Measurements from ENCODE around the gene ATXN7. TPM values are rescaled to one million over a fixed set of nuclear protein-coding genes. Genes with fewer than 3 reads are reported as not detected.

ATXN7 gene
- total RNA-seq, 1 donor from 2014 or later = 13.6 TPM

DNA sequence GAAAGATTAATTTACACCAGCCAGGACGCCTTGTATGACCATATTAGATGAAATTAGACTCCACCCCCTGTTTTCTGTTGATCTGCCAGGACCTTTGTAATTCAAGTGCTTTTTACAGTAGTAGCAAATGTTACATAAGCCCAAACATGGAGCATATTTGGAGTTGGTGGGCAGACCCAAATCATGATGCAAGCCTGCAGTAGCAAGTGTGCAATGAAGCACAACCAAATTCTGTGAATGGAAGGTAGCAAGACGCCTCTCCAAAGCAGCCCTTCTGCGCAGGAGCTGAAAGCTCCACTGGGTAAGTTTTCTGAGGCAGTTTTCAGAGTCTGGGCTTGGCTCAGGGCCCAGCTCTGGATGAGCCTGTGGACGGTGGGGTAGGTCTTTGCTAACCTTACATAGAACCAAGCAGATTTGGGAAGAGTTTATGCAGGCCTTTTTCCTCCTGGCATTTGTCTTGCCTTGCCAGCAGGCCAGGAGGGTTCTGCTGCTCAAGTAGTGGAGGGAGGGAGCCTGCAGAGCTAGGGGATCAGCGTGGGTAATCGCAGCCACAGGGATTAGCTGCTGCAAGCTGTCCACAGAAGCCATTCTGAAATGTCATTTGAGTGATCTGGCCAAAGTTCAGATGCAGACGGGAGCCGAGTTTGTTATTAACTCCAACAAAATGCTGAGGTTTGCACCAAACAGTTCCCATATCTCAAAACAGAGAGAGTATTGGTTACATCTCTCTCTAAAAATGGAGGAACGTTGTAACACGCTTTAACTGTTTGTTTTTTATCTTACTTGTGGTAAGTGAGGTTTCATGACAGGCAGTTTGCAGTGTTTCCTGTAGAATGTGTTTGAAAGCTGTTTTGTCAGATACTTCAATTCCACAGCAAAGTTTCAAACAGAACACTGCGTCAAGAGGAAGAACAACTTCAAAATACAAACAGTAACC is 104.3 kb downstream of the ATXN7 start:
- DNase-seq = peak; percentile 26

DNA sequence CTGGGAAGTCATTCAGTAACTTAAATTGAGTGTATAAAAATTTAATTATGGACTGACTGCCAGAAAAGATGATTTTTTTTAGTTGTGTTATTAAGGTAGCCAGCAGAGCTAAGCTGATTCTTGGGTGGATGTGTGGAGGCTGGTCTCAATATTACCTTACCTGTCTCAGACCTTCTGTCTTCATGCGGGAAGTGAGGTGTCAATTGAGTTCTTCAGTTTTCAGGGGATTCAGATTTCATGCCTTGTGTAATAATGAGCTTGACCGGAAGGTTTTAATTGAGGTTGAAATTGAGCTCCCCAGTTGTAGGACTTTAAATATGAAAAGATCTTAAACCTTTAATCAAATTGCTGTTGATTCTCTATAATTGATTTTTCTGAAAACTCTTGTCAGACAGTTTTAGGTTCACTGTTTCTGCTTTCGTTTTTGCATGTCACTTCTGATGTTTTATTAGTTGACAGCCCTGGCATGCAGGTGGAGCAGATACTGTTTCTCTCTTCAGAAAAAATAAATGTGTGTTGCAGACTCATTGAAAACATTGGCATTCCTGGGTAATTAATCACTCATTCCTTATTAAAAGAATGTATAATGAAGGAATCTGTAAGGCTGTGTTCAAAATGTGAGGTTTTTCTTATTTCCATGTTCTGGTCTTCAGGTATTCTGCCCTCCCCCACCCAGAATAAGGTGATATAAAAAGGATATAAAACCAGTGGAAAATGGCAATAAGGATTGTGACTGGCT is 105.1 kb downstream of the ATXN7 start:
- no peak for DNase-seq

DNA sequence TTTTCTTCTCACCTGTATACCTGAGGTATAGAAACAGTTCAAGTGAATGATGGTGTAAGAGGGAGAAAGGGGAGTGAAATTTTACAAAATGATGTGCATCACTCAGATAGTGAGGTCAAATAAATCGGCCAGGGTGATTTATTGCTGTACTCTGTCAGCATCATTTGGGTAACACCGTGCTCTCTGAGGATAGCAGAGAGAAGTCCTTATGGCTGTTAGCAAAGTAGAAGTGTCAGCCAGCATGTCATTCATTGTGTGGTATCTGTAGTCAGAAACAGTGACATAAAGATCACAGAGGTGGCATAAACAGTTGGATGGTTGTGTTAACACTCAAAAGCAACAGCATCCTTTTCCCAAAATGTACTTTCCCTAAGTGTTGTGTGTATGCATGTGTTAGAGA is 106.2 kb downstream of the ATXN7 start:
- DNase-seq = no peak

DNA sequence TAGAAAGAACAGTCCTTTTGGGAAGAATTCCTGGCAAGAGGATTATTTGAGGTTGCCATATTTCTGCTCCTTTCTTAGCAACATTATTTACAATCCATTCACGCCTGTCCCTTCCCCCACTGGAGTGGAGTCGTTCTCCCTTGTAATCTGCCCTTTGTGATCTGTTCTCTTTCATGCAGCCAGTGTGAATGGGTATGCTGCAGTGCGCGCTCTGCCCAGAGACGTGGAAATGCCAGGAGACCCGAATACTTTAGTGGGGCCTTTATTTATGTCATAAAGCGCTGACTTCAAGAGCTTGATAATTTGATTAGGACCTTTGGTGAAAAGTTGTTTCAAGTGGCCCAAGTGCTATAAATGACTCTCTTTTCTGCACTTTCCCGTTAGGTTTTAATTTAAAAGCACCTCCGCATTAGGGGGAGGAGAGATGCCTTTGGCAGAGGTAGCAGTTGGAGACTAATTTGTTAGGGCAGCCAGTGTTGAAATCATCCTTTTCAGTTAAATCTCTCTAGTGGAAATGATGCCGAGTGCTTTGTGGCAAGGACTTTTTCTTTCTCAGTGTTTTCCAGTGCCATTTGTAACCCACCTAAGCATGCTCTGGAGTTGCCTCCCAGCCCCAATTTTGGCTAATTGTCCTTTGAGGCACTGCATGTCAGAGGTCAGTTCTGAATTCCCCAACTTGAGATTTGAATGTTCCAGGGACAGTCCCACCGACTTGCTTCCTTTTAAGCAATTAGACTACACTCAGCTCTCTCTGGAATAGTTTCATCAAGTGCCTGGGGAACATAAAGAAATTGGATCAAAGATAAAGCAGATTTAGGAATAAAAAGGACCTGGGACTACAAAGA is 107.2 kb downstream of the ATXN7 start:
- no peak for DNase-seq

DNA sequence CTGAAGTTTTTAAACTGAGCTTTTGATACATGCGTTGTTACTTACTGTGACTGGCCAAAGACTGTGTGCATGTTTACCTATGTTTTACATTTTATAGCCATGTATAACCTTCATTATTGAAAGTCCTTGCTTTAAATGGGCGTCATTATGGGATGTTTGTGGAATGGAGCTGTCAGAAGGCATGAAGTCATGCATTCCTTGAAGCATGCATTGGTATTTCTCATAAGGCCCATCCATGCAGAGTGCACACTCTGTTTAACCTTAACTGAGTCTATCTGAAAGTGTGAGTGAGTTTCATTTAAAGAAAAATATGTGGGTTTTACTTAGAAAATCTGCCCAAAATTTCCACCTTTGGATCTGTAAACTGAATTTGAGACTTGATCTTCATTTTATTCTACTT is 108.5 kb downstream of the ATXN7 start:
- DNase-seq = no peak

DNA sequence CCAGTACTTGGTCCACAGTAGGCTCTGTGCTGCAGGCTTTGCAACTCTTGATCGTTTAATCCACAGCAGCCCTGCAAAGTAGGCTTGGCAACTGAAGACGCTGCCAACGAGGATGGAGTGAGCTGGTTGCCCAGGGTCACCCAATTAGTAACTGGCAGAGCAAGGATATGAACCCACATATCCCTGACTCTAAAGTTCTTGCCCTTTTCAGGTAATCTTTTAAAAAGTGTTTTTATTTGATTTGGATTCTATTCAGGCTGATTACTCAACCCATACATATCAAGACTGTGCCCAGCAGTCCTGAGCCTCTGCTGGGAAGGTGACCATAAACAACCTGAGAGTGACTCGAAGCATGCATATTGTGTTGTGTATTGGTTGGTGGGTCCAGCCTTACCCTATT is 109.3 kb downstream of the ATXN7 start:
- DNase-seq = no peak

DNA sequence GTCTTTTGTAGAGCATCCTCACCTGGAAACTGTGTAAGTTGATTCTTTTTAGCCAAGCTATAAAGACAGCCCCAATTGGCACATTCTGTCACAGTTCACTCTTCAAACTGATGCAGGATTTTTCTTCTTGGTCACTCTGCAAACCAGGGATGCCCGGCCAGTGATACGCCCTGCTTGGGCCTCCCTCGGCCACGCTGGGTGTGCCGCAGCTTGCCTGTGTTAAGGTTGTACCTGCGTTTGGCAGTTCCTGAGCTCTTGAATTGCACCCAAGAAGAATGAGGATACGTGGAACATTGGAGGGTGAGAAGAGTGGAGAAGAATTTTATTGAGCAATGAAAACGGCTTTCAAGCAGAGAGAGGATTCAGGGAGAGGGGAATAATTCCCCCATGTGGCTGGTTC is 109.7 kb downstream of the ATXN7 start:
- no peak for DNase-seq

DNA sequence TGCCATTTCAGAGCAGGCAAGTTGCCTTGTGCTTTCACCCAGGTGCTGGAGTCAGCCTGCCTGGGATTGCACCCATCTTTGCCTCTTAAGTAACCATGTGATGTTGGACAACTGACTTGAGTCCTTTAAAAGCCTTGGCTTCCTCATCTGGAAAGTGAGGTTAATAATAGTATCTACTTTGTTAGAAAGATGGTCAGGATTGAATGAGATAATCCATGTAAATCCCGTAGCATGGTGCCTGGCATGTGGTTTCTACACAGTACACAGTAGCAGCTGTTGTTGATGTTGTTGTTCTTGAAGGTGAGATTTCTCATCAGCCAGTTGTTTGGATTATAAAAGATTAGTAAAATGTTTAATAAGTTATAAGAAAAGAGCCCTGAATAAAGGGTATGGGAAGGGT is 110.8 kb downstream of the ATXN7 start:
- no peak for DNase-seq

DNA sequence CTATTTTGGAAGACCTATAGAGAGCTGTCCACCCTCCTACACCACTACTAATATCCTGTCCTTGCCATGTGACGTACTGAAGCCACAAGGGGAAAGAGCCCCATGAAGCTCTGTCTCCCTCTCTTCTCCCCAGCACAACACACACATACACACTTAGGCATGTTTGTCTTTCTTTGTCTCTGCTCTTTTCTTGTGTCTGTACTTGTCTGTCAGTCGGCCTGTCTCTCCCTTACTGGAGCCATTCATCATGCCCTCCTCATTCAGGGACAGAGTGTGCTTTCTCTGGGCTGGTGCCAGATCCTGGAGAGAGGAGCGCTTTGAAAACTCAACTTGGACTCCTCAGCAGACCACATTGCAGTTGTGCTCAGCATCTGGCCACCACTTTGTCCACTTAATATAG is 112.1 kb downstream of the ATXN7 start:
- peak; percentile 23 for DNase-seq

DNA sequence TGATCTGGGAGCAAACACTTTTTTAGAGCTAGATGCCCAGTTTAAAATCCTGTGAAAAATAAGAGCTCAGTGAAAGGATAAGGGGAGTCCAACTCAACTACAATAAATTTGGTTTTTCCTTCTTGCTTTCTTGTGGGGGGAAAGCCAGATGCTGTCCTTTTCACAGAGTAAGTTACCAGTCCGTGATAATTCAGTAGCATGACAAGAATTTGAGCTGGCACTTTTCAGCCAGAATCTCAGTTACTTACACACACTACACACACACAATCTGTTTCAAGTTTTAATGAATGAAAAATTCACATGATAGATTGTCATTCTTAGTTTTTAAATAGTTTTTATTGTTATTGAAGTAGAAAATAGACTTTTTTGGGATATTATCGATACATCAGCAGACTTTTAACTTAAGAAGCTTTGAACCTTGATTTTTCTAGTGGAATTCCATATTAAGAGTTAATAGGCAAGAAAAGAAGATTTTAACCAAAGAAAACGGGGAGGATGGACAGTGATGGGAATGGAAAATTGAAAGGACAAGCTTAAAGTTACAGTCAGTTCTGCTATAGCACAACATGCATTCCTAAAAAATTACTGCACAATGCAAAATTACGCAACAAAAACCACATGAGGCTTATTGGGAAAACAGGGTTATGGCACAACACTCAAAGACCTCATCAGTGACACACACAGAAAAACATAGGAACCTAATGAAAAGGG is 112.6 kb downstream of the ATXN7 start:
- DNase-seq = no peak

DNA sequence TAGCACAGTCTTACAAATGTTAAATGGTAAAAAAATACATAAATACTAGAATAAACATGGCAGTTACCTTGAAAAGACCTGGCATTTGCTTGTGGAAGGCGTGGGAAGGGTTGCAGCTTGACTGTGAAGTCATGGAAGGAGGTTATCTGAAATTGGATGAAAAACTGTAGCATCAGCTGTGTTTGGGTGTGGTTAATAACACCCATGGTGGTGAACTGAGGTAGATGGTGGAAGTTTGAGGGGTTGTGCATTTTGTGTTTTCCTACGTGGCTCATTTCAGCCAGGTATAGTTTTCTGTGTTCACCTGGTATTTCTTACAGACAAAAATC is 113.2 kb downstream of the ATXN7 start:
- no peak for DNase-seq

DNA sequence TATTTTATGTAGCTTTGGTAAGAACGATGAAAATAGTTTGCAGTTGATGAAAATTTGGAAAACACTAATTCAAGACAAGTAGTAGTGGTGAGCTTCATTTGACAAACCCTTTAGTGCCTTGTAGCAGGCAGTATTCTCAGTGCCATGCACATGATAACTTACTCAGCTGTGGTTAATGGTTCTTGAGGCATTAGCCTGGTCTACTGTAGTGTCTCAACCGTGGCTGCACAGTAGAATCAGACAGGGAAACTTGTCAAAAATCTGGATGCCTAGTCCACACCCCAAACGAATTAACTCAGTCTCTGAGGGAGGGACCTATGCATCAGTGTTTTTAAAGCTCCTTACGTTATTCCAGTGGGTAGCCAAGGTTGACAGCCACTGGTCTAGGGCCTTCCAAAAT is 114.2 kb downstream of the ATXN7 start:
- no peak for DNase-seq

DNA sequence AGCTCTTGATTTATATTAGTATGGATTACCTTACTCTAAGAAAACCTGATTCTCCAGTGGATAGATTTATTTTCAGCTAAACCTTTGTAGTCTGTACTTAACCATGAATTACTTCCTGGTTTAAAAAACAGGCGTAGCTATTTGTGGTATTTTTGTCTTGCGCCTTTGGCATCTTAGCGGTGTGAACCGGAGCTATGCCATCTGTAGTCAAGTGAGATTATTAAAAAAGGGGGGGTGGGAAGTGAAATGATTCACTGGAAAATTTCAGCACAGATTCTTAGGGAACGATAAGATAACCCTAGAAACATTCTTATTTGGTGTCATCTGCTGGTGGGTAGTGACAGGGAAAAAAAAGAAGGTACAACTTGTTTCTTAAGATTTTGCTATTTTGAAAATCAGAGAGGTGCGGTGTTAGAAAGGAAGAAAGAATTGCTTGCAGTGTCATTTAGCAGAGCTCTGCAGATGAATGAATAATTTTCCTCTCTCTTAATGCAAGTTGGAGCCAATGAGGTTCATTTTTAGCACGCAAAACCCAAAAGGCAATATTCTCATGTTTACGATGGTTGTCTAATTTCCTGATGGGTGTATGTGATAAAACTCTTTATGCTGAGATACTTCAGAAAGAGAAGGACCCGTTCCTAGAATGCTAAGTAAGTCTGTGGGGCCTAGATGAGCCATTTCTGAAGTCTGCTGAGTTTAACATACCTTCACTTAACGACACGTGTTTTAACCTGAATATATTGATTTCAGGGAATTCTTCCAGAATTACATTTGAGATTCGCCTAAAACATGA is 115.6 kb downstream of the ATXN7 start:
- DNase-seq = no peak

DNA sequence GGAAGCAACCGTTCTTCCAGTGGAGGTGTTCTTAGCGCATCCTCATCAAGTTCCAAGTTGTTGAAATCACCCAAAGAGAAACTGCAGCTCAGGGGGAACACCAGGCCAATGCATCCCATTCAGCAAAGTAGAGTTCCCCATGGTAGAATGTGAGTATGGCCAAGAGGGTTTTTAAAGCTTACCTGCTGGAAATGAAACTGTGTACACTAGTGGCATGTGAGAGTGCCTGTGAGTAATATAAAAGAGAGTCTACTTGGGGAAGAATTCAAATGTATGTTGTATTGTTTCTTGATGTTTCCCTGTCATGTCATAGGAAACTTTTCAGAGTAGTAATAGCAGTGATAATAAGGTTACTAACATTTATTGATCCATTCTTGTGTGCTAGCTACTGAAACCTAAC is 116.4 kb downstream of the ATXN7 start:
- DNase-seq = no peak

DNA sequence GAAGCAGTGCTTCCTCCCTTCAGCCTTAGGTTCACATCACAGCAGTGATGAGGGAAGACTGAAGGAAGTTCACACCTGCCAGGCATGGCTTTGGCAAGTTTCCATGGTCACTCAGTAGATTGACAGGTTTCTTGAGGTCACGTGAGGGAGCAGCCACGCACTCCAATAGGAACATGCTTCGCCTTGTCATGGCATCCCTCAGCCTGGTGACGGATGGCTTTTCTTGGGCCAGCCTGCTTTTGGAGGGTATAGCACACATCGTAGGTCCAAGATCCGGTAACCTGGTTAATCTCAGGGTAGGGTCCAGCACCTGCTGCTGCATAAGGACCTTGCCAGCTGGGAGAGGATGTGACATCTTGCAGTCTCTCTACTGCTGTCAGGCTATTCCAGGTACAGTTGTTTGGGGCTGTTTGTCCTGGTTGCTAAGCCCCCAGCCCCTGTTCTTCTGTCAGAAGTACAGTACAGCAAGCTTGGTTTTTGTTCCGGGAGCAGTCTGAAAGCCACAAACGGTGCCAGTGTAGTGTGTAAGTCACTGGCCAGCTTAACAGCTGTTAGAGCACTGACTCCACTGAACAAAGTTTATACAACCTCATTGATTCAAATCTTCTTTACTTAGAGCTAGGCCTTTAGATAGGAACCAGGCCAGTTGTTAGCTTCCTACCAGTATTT is 117.3 kb downstream of the ATXN7 start:
- no peak for DNase-seq

DNA sequence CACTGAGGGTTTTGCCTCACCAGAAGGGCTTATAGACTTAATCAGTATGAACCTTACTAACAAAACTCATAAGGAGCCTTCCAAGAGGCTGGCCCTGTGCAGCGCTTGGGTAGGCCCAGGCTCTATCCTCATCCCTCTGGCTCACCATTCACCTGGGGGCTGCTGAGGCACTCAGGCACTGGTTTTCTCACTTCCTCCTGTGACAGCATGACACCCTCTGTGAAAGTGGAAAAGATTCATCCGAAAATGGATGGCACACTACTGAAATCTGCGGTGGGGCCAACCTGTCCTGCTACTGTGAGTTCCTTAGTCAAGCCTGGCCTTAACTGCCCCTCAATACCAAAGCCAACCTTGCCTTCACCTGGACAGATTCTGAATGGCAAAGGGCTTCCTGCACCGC is 118.3 kb downstream of the ATXN7 start:
- no peak for DNase-seq

DNA sequence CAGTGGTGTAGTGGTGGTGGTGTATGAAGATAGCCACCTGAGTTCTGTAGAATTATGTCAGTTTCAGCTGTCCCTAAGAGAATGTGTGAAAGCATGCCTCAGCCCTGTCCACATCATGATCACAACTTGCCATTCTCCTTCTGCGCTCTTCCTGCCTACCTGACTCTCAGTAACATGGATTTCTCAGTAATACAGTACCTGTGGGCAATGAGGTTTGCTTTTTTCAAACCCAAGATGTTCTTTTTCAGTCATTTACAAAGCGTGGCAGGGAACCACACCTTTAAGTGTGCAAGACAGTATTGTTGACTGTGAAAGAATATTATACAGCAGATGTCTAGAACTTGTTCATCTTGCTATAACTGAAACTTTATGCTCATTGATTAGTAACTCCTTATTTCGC is 120.7 kb downstream of the ATXN7 start:
- no peak for DNase-seq

DNA sequence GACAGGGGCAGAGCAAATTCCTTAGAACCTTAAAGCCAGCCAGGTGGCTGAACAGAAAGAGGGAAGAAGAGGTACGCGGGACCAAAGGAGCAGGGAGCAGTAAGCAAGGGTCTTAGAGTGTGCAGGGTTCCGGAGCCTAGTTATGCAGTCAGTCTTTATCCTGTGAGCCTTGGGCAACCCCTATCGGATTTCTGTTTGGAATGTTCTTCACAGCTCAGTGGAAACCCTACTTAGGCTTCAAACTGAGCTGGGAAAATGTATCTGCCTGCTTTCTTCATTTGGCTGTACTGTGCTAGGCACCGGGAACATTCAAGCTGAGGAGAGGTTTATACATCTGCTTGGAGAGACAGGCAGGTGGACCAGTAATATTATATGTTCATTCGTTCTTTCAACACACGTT is 122.5 kb downstream of the ATXN7 start:
- no peak for DNase-seq

DNA sequence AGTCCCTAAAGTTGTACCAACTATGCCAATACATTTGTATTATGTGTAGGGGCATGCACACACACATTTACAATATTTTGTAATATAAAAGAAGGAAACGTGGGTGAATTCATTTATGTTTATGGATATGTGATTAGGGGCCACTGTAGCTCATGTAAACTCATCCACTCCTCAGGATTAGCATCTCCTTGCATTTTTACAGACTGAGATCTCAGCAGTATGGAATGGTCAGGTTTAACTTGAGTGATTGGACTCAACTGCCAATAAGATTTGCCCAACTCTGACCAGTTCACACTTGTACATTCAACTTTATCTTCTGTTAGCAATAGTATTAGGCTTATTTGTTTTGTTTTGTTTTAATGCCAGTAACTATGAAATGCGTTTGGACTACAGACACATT is 123.2 kb downstream of the ATXN7 start:
- no peak for DNase-seq

DNA sequence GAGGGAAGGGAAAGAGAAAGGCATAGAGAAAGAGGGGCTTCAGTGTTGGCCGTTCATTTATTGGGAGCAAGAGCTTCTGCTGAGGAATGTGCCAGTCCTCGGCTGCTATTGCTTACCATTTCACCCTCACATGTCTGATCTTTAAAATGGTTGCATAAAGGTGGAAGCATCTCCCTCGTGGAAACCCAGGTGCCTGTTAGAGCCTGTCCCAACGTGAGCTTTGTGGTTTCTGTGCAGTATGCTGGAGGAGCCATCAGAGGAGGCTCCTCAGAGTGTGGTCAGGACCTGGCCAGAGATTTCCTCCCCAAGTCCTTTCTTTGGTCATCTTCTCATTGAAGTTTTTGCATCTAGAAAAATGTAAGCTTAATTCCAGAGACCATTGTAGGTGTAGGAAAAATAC is 125.3 kb downstream of the ATXN7 start:
- DNase-seq = no peak

DNA sequence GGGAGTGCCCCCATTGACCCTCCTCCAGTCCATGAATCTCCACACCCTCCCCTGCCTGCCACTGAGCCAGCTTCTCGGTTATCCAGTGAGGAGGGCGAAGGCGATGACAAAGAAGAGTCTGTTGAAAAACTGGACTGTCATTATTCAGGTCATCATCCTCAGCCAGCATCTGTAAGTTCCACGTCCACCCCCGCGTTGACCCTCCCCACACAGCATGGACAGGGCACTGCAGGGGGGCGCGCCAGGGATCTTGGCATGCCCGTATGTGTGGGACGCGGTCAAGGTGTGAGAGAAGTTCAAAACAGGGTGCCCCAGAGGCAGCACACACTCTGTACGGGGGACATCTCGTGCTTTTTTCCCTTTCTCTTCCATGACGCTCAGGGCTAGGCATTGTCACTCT is 126.5 kb downstream of the ATXN7 start:
- no peak for DNase-seq
